ENCODE measurements around the gene CBX8. TPM values are rescaled to one million over a fixed set of nuclear protein-coding genes. Genes with fewer than 3 reads are reported as not detected.

Gene CBX8
- total and polyA plus RNA-seq, 2 of the 13 experiments (the other 11 are each of a cell fraction or from before 2014, with no cell fraction given), result 0.34 to 12.6 TPM

DNA sequence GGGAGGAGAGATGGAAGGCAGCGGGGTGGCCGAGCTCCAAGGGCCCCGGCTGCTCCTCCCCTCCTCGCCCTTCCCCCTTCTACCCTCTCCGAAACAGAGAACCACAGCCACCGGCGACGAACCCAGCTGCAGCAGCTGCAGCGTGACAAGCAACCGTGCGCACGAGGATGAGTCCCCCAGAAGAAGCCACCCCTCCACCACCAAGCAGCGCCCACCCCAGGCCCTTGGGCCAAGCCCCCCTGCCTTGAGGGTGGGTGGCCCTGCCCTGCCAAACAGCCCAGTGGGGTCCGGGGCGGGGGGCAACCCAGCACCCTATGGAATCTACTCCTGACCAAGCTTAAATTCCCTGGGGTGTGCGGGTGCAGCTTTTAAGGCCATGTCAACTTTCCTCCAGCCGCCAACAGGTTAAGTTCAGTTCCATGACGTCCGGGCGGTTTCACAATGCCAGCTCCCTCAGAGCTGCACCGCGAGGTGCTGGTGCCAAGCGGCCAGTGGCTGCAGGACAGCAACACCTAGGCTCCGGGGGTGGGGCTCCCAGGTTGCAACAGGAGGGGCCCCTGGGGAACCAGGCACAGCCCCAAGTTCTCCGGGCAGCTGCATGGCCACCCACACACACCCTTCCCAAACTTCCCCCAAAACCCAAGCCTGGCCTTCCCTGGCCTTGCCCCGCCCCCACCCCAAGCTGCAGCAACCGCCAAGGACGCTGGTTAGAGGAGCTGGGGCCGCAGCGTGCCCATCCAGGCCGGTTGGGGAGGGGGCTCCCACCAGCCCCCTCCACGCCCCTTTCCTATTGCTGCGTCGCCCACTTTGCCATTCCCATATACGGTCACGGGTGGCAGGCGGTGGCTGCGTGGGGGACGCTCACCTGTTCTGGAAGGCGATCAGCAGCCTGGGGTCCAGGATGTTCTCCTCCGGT lies 40.4 kb upstream of the CBX8 start (continued):
- TF ChIP-seq ZNF687 (CRISPR knock-in tag; IDR thresholded peaks at IDR 0.05), result peak; percentile 86
- no peak for TF ChIP-seq ZNF800 (CRISPR knock-in tag; IDR thresholded peaks at IDR 0.05)
- no peak for TF ChIP-seq HOXD1 (CRISPR knock-in tag; IDR thresholded peaks at IDR 0.05)
- TF ChIP-seq TRIM24 (CRISPR knock-in tag; IDR thresholded peaks at IDR 0.05), result no peak
- no peak for TF ChIP-seq ZBTB20 (CRISPR knock-in tag; IDR thresholded peaks at IDR 0.05; ENCODE audit: borderline replicate concordance, low read depth)
- TF ChIP-seq MNT (IDR thresholded peaks at IDR 0.05), result no peak
- TF ChIP-seq PLRG1 (conservative IDR thresholded peaks at IDR 0.05), result no peak
- TF ChIP-seq ZNF839 (CRISPR knock-in tag; IDR thresholded peaks at IDR 0.05; ENCODE audit: borderline replicate concordance), result no peak
- peak; percentile 30; the same call in 1 of the 2 replicates for TF ChIP-seq FOXK2 (IDR thresholded peaks at IDR 0.05)
- no peak for TF ChIP-seq MTF1 (CRISPR knock-in tag; IDR thresholded peaks at IDR 0.05)
- no peak for TF ChIP-seq ZNF703 (CRISPR knock-in tag; IDR thresholded peaks at IDR 0.05; ENCODE audit: borderline replicate concordance)
- TF ChIP-seq ARNTL (CRISPR knock-in tag; IDR thresholded peaks at IDR 0.05), result no peak
- TF ChIP-seq SPEN (CRISPR knock-in tag; IDR thresholded peaks at IDR 0.05; ENCODE audit: low read depth), result peak; percentile 51; the same call in 1 of the 2 replicates
- TF ChIP-seq SKI (IDR thresholded peaks at IDR 0.05; ENCODE audit: partially characterized antibody), result no peak
- TF ChIP-seq, protein P1, sequence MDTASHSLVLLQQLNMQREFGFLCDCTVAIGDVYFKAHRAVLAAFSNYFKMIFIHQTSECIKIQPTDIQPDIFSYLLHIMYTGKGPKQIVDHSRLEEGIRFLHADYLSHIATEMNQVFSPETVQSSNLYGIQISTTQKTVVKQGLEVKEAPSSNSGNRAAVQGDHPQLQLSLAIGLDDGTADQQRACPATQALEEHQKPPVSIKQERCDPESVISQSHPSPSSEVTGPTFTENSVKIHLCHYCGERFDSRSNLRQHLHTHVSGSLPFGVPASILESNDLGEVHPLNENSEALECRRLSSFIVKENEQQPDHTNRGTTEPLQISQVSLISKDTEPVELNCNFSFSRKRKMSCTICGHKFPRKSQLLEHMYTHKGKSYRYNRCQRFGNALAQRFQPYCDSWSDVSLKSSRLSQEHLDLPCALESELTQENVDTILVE (CRISPR knock-in tag; IDR thresholded peaks at IDR 0.05), result no peak
- no peak for TF ChIP-seq ZNF780A (CRISPR knock-in tag; IDR thresholded peaks at IDR 0.05)
- TF ChIP-seq ZFP91 (CRISPR knock-in tag; IDR thresholded peaks at IDR 0.05; ENCODE audit: borderline replicate concordance), result peak; percentile 52; the same call in 1 of the 2 replicates

Measured in HepG2 (cell line).